Calu3 (cell line): ENCODE measurements around the gene MYO9A. TPM values are rescaled to one million over a fixed set of nuclear protein-coding genes. Genes with fewer than 3 reads are reported as not detected.
"Not testable (repeated sequence)": the region's sequence is repeated elsewhere in the genome, so short reads cannot be mapped to it uniquely, and the experiment has no call there.

ENCODE experiments used
- BruUV-seq: library from RNA; stranded (reverse); fragments of 400-500 nt; replicated peaks from 2 replicates; lab custom pipeline; 2021; lab: Mats Ljungman, UMichigan
- CTCF ChIA-PET: fragments of 300-600 bp; sonication (Branson Sonifier 250); formaldehyde crosslinking; loops from one replicate; lab custom pipeline; 2022; ENCODE audit warnings: antibody characterized with exemption; lab: Charles Lee
- DNase-seq: peaks from one replicate; pipeline ENCODE4 v3.0.0; 2022
- H3K27ac Mint-ChIP-seq: one replicate; pipeline ENCODE4 v1.8.0; 2022; ENCODE audit warnings: mixed read lengths; ENCODE audit not compliant: unreplicated experiment
- H3K27me3 Mint-ChIP-seq: one replicate; pipeline ENCODE4 v1.8.0; 2022; ENCODE audit warnings: mixed read lengths; ENCODE audit not compliant: unreplicated experiment
- H3K36me3 Mint-ChIP-seq: one replicate; pipeline ENCODE4 v1.8.0; 2022; ENCODE audit warnings: mild to moderate bottlenecking, moderate library complexity, mixed read lengths; ENCODE audit not compliant: insufficient read depth, unreplicated experiment
- H3K4me1 Mint-ChIP-seq: one replicate; pipeline ENCODE4 v1.8.0; 2022; ENCODE audit warnings: mild to moderate bottlenecking, low read depth, mixed read lengths; ENCODE audit not compliant: unreplicated experiment
- H3K4me3 Mint-ChIP-seq: one replicate; pipeline ENCODE4 v1.8.0; 2022; ENCODE audit warnings: mild to moderate bottlenecking, low read depth, moderate library complexity, mixed read lengths; ENCODE audit not compliant: unreplicated experiment
- H3K9me3 Mint-ChIP-seq: one replicate; pipeline ENCODE4 v1.8.0; 2022; ENCODE audit warnings: low read depth, mixed read lengths; ENCODE audit not compliant: unreplicated experiment
- intact Hi-C: fragments of 100-400 bp; cut with micrococcal nuclease; formaldehyde crosslinking; loops from one replicate; pipeline ENCODE4 v1.10.0; 2022; ENCODE audit not compliant: unreplicated experiment
- total RNA-seq: library from RNA; stranded (reverse); gene quantifications from 2 replicates; pipeline ENCODE4 v1.2.3, GENCODE V29; 2022
- TF ChIP-seq, protein P1 (sequence below): fragments of 200-600 bp; IDR thresholded peaks from one replicate; pipeline ENCODE4 v1.8.0; 2022; ENCODE audit warnings: antibody characterized with exemption; ENCODE audit not compliant: unreplicated experiment

The MYO9A gene
- total RNA-seq, 1 experiment from 2014 or later, result 32.8 TPM

DNA sequence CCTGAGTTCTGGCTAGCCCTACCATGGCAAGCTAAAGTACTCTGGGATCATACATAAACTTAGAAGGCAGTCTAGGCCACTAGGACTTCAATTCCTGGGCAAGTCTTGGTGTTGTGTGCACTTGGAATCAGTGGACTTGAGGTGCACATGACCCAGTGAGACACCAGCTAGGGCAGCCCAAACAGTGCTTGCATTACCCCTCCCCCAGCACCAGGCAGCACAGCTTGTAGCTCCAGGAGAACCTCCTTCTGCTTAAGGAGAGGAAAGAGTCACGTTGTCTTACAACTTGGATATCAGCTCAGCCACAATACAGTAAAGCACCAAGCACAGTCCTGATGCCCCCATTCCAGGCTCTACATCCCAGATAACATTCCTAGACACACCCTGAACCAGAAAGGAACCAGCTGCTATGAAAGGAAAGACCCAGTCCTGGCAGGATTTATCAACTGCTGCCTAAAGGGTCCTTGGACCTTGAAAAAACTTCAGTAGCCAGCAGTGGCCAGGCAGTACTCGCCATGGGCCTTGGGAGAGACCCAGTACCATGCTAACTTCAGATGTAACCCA, 57.2 kb downstream of the MYO9A start:
- intact Hi-C loops, result no loop called here
- H3K36me3 Mint-ChIP-seq, result no peaks in the 10 kb centered on the region
- CTCF ChIA-PET, result no interaction called here
- no peak for DNase-seq
- no TSS peak for BruUV-seq
- TF ChIP-seq, protein P1, sequence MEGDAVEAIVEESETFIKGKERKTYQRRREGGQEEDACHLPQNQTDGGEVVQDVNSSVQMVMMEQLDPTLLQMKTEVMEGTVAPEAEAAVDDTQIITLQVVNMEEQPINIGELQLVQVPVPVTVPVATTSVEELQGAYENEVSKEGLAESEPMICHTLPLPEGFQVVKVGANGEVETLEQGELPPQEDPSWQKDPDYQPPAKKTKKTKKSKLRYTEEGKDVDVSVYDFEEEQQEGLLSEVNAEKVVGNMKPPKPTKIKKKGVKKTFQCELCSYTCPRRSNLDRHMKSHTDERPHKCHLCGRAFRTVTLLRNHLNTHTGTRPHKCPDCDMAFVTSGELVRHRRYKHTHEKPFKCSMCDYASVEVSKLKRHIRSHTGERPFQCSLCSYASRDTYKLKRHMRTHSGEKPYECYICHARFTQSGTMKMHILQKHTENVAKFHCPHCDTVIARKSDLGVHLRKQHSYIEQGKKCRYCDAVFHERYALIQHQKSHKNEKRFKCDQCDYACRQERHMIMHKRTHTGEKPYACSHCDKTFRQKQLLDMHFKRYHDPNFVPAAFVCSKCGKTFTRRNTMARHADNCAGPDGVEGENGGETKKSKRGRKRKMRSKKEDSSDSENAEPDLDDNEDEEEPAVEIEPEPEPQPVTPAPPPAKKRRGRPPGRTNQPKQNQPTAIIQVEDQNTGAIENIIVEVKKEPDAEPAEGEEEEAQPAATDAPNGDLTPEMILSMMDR, result no peak
- no peak overlapping the region for H3K4me3 Mint-ChIP-seq
- no peak overlapping the region for H3K27ac Mint-ChIP-seq
- no peaks in the 10 kb centered on the region for H3K27me3 Mint-ChIP-seq
- H3K9me3 Mint-ChIP-seq, result no peaks in the 10 kb centered on the region
- H3K4me1 Mint-ChIP-seq, result peaks cover 5% of the 10 kb centered on the region

DNA sequence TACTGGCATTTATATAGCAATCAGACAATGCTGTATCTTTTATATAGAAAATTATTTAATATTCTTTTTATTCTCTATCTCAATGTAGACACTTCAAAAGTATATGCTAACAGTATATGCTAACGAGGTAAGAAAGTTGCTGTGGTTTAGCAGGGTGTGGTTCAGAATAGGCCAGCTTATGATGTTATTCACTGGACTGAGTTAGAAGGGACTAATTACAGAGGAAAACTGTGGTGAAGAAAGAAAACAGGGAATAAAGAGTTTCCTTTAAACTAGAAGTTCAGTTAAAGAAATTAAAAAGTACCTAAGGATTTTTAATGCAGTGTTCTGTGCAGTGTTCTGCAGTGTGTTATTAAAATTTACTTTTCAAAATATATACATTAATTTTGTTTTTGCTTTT, 59.4 kb downstream of the MYO9A start:
- Mint-ChIP-seq H3K4me3 (no peak overlapping the region), H3K4me1 (peaks cover 5% of the 10 kb centered on the region), H3K27ac (no peak overlapping the region), H3K36me3 (no peaks in the 10 kb centered on the region), H3K9me3 (no peaks in the 10 kb centered on the region), H3K27me3 (no peaks in the 10 kb centered on the region)
- no TSS peak for BruUV-seq
- TF ChIP-seq, protein P1, result no peak
- intact Hi-C loops, result no loop called here
- DNase-seq, result no peak
- CTCF ChIA-PET, result no interaction called here

GRCh38 chr15:72057548-72058091, 60.3 kb downstream of the MYO9A start:
- BruUV-seq, result no TSS peak
- no peak for DNase-seq
- Mint-ChIP-seq H3K36me3 (no peaks in the 10 kb centered on the region), H3K9me3 (no peaks in the 10 kb centered on the region), H3K4me1 (peaks cover 5% of the 10 kb centered on the region), H3K27me3 (no peaks in the 10 kb centered on the region), H3K4me3 (no peak overlapping the region), H3K27ac (no peak overlapping the region)
- TF ChIP-seq, protein P1, result no peak
- intact Hi-C loops, result no loop called here
- CTCF ChIA-PET, result interaction anchor here (0.6 to 0.7 kb wide), 2 partner anchors 17 to 485 kb away, joined by 3 to 9 read pairs; no protein-coding TSS in a partner anchor

DNA sequence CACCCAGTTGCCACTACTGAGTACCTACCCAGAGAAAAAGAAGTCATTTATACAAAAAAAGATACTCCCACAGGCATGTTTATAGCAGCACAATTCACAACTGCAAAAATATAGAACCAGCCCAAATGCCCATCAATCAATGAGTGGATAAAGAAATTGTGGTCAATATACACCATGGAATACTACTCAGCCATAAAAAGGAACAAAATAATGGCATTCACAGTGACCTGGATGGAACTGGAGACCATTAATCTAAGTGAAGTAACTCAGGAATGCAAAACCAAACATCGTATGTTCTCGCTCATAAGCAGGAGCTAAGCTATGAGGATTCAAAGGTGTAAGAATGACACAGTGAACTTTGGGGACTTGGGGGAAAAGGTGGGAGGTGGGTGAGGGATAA, 61.7 kb downstream of the MYO9A start:
- BruUV-seq, DNase-seq, H3K27me3 Mint-ChIP-seq, H3K9me3 Mint-ChIP-seq, H3K4me3 Mint-ChIP-seq, H3K4me1 Mint-ChIP-seq, H3K27ac Mint-ChIP-seq, intact Hi-C loops, H3K36me3 Mint-ChIP-seq: not testable (repeated sequence)
- CTCF ChIA-PET, result interaction anchor here (0.5 kb wide), 1 partner anchor 398 kb away, joined by 7 read pairs; no protein-coding TSS in a partner anchor

DNA sequence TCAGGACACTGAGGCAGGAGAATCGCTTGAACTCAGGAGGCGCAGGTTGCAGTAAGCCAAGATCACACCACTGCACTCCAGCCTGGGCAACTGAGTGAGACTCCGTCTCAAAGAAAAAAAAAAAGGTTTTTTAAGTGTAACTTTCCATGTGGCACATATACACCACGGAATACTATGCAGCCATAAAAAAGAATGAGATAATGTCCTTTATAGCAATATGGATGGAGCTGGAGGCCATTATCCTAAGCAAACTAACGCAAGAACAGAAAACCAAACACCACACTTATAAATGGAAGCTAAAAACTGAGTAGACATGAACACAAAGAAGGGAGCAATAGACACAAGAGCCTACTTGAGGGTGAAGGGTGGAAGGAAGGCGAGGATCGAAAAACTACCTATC, 64.7 kb downstream of the MYO9A start:
- BruUV-seq, H3K4me1 Mint-ChIP-seq, H3K27me3 Mint-ChIP-seq, H3K36me3 Mint-ChIP-seq, intact Hi-C loops, H3K4me3 Mint-ChIP-seq, H3K27ac Mint-ChIP-seq, DNase-seq, H3K9me3 Mint-ChIP-seq, CTCF ChIA-PET: not testable (repeated sequence)
